Endometrium (tissue), 2 donors: ENCODE measurements around the gene EGLN2.
"Not testable (repeated sequence)": the region's sequence is repeated elsewhere in the genome, so short reads cannot be mapped to it uniquely, and the experiment has no call there.

Experiments
- FAIRE-seq: peaks from 2 replicates; lab custom pipeline; 2012; peaks lifted over from hg19 to GRCh38; lab: Jason Lieb, UNC
- donor health status: control.
- donor health status: control.

EGLN2 gene

DNA sequence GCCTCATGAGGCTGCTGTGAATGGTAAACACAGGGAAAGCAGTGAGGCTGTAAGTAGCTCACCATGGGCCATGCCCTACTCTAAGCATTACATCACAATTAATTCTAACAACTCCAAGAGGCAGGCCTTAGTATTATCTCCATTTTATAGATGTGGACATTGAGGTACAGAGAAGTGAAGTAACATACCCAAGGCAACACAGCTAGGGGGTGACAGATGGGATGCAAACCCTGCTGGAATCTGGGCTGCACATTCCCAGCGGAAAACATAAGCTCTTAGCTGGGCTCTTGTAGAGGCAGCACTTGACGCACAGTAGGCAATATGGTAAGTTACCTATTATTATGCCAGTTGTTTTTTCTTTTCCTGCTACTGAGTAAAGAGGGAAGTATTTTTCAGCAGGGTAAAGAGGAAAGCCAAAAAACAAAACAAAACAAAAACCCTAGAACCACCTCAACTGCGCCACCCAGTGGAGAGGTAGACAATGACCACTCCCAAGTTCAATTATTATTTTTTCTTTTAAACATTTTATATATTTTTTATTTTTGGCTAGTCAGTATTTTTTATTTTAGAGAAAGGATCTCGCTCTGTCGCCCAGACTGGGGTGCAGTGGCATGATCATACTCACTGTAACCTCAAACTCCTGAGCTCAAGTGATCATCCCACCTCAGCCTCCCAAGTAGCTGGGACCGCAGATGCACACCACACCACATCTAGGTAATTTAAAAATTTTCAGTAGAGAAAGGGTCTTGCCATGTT, 20.7 kb downstream of the EGLN2 start:
- FAIRE-seq = peak; percentile 82

DNA sequence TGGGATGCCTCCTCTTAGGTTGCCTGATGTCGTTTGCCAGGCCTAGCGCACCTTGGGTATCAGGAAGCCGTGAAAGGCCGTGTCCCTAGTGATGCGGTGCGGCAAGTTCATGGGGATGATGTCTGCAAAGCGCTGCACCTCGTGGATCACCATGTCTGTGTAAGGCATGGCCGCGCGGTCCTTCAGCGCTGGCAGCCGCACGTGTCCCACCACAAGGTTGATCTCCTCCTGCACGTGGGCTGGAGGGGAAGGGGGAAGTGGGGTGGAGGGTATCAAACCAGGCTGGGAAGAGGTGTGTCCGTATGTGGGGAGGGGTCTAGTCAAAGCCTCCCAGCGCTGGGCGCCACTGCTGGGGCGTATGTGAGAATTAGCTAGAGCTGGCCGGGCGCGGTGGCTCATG, 23.2 kb downstream of the EGLN2 start:
- FAIRE-seq = no peak

DNA sequence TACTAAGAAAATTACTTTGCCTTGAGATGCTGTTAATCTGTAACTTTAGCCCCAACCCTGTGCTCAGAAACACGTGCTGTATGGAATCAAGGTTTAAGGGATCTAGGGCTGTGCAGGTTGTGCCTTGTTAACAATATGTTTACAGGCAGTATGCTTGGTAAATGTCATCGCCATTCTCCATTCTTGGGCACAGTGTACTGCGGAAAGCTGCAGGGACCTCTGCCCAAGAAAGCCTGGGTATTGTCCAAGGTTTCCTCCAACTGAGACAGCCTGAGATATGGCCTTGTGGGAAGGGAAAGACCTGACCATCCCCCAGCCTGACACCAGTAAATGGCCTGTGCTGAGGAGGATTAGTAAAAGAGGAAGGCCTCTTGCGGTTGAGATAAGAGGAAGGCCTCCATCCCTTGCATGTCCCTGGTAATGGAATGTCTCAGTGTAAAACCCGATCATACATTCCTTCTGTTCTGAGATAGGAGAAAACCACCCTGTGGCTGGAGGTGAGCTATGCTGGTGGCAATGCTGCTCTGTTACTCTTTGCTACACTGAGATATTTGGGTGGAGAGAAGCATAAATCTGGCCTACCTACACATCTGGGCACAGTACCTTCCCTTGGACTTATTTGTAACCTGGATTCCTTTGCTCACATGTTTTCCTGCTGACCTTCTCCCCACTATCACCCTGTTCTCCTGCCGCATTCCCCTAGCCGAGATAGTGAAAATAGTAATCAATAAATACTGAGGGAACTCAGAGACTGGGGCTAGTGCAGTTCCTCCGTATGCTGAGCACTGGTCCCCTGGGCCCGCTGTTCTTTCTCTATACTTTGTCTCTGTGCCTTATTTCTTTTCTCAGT, 23.9 kb downstream of the EGLN2 start:
- not testable (repeated sequence) for FAIRE-seq

DNA sequence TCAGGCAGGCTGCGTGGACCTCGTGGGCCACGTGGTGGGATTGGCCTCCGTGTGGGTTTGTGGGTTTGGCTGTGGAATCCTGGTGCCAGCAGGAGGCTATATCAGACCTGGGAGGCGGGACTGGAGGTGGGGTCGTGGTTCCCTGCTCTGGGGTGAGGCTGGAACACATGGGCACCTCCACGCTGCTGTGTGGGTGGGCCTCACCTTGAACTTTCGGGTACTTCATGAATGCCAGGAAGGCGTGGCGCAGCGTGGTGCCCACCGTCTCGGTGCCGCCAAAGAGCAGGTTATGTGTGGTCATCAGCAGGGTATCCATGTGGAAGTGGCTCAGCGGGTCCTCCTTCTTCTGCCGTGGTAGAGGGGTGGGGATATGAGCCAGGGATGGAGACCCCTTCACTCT, 25.9 kb downstream of the EGLN2 start:
- not testable (repeated sequence) for FAIRE-seq

DNA sequence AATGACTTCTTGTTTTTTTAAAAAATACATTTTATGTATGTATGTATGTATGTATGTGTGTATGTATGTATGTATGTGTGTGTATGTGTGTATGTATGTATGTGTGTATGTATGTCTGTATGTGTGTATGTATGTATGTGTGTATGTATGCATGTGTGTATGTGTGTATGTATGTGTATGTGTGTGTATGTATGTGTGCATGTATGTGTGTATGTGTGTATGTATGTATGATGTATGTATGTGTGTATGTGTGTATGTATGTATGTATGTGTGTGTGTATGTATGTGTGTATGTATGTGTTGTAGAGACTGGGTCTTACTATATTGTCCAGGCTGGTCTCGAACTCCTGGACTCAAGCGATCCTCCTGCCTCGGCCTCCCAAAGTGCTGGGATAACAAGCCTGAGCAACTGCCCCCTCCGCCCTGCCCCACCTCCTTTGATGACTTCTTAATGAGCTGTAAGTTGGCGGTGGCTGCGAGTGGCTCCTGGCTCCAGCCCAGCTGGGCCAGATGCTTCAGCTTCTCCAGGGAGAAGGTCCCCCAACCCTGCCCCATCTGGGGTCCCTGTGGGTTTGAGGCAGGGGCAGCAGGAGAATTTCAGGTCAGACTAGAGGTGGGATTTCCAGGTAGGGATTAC, 26.6 kb downstream of the EGLN2 start:
- FAIRE-seq = not testable (repeated sequence)

DNA sequence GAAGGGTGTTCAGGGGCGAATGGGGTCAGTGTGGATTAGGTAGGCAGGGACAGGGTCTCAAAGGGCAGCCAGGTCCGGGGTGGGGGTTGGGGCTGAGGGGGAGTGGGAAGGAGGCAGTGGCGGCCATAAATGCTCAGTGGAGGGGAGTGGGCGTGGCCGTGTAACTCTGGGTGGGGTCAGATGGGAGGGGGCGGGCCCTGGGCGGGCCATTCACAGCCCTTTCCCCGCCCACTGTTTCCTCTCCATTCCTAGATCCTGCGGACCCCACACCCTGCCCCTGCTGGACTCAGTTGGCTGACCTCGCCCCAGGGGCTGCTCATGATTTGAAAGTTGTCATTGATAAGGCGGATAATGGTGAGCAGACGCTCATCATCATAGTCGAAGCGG, 27.3 kb downstream of the EGLN2 start:
- not testable (repeated sequence) for FAIRE-seq

DNA sequence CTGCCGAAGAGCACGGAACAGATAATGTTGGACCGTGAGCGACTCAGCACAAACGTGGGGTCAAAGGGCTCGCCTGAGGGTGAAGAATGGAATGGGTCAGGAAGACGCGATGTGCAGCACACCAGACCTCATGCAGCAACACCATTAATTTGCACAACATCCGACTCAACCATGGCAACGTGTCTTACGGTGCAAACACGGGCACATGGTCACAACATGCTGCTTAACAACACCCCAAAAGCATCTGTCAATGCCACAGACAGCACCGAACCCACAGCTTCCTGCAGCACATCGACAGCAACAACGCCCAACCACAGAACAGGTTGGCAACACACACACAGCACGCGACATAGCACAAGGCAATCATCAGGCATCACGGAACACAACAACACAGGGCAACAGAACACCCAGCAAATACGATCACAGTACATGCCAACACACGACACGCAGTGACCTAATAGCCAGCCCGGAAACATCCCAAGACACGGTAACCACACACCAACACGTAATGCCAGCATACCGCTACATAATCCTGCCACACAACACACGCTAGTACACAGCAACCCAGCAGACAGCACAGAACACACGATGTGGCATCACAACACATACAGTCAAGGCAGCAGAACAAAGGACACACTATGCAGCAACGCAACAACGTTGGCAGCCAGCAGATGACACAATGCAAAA, 27.9 kb downstream of the EGLN2 start:
- not testable (repeated sequence) for FAIRE-seq

DNA sequence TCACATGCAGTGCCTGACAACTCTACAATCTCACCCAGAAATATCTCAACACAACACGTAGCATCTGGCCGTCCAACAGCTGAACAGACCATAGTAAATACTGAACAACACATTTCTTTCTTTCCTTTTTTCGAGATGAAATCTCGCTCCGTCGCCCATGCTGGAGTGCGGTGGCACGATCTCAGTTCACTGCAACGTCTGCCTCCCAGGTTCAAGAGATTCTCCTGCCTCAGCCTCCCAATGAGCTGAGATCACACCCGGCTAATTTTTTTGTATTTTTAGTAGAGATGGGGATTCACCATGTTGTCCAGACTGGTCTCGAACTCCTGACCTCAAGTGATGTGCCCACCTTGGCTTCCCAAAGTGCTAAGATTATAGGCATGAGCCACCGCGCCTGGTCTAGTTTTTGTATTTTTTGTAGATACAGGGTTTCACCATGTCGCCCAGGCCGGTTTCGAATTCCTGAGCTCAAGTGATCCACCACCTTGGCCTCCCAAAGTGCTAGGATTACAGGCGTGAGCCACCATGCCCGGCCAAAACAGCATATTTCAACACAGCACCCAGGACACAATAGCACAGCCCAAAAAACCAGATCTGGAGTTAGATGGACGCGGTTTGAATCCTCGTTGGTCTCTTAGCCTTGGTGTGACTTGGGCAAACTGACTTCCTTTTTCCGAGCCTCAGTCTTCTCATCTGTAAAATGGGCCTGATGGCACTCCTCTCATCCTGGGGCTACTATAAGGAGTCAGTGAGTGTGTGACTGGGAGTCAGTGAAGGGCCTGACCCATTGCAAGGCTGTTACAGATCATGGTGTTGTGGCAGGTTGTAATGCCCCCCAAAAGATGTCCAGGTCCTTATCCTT, 28.6 kb downstream of the EGLN2 start:
- FAIRE-seq = no peak

DNA sequence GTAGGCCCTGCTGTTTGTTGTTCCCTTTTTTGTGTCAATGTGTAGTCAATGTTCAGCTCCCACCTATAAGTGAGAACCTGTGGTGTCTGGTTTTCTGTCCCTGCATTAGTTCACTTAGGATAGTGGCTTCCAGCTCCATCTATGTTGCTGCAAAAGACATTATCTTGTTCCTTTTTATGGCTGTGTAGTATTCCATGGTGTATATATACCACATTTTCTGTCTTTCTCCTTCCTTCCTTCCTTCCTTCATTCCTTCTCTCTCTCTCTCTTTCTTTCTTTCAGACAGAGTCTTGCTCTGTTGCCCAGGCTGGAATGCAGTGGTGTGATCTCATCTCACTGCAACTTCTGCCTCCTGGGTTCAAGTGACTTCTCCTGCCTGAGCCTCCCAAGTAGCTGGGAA, 30.2 kb downstream of the EGLN2 start:
- FAIRE-seq = no peak

DNA sequence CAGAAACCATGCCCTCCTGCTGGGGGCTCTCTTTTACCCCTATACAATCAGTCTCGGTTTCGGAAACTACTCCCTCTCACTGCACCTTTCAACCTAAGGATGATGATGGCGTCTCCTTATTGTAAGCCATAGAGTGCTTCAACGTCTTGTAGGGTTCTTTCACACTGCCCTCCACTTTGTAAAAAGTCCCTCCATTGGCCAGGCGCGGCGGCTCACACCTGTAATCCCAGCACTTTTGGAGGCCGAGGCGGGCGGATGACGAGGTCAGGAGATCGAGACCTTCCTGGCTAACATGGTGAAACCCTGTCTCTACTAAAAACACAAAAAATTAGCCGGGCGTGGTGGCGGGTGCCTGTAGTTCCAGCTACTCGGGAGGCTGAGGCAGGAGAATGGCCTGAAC, 31.8 kb downstream of the EGLN2 start:
- not testable (repeated sequence) for FAIRE-seq

DNA sequence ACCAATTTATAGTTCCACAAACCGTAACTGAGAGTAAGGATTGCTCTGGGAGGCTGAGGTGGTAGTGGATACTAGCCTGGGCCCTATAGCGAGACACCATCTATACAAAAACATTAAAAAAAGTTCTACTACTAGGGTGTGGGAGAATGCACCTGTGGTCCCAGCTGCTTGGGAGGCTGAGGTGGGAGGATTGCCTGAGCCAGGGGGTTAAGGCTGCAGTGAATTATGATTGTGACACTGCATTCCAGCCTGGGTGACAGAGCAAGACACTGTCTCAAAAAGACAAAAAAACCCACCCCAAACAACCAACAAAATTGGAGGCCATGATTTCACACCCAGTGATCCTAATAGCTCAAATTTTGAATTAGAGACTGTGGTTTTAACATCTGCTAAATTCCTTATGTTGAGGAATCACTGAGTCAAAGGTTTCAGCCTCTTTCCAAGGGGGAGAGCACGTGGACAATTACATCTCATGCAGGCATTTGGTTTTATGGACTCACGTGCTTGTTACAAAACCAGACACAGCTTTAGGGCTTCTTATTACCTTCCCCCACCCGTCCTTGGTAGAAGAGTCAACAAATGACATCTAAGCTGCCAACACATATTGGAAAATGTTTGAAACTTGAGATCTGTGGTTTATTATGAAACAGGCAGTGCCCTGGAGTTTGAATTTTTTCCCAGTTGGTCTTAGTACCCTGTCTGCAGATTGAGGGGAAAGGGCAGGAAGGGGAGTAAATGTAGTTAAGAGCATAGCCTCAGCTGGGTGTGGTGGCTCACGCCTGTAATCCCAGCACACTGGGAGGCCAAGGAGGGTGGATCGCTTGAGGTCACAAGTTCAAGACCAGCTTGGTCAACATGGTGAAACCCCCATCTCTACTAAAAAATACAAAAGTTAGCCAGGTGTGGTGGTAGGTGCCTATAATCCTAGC, 32.8 kb downstream of the EGLN2 start:
- peak; percentile 90 for FAIRE-seq

DNA sequence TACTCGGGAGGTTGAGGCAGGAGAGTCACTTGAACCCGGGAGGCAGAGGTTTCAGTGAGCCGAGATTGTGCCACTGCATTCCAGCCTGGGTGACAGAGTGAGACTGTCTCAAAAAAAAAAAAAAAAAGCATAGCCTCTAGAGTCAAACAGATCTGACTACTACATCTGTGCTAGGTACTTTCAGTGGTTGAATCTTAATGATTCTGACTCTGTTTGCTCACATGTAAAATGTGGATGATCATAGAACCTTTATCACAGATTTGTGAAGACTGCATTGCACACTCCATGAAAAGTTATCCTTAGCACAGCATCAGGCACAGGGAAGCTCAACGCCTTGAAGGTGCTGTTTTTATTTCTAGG, 33.4 kb downstream of the EGLN2 start:
- not testable (repeated sequence) for FAIRE-seq

DNA sequence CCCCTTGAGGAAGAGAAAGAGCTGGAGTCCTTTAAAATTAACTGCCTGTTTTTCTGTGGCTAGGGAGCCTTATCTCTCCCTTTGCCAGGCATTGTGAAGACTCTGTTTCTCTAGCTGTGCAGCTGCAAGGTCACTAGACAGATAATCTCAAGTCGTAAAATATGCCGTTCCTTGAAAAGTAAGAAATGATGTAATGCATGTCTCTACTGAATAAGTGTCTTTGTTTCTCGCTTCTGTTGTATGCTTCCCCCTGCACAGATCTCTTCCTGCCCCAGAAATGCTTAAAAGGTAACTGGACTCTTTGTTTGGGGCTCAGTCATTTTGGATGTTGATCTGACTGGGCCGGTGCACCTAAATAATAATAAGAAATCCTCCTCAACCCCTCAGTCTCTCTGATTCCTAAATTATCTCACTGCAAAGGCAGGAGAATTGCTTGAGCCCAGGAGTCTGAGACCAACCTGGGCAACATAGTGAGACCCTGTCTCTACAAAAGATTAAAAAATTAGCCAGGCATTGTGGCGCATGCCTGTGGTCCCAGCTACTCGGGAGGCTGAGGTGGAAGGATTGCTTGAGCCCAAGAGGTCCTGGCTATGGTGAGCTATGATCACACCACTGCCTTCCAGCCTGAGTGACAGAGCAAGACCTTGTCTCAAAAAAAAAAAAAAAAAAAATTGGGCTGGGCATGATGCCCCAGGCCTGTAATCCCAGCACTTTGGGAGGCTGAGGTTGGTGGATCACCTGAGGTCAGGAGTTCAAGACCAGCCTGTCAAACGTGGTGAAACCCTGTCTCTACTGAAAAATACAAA, 34.9 kb downstream of the EGLN2 start:
- not testable (repeated sequence) for FAIRE-seq

DNA sequence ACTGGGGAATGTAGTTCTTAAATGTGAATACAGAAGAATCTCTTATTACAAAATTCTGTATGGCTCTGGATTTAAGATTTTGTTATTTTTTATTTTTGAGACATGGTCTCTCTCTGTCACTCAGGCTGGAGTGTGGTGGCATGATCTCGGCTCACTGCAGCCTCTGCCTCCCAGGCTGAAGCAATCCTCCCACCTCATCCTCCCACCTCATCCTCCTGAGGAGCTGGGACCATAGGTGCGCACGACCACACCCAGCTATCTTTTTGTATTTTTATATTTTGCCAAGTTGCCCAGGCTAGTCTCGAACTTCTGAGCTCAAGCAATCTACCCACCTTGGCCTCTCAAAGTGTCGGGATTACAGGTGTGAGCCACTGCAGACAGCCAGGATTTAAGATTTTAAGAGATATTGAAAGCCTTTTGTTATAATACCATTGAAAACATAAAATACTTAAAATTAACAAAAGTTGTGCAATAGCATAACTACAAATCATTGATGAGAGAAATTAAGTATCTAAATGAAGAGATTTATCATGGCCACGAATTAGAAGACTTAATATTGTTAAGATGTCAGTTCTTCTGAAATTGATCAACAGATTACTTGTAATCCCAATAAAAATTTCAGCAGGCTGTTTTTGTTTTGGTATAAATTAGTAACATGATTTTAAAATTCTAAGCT, 37.9 kb downstream of the EGLN2 start:
- no peak for FAIRE-seq

DNA sequence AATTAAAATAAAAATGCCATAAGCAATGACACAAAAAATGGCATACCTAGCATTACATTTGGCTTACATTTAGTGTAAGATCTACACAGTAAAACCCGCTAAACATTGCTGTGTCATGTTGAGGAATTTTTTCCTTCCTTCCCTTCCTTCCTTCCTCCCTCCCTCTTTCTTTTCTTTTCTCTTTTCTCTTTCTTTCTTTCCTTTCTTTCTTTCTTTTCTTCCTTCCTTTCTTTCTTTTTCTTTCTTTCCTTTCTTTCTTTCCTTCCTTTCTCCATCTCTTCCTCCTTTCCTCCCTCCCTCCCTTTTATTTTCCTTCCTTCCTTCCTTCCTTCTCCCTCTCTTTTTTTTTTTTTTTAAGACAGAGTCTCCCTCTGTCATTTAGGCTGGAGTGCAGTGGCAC, 39.5 kb downstream of the EGLN2 start:
- FAIRE-seq = not testable (repeated sequence)

DNA sequence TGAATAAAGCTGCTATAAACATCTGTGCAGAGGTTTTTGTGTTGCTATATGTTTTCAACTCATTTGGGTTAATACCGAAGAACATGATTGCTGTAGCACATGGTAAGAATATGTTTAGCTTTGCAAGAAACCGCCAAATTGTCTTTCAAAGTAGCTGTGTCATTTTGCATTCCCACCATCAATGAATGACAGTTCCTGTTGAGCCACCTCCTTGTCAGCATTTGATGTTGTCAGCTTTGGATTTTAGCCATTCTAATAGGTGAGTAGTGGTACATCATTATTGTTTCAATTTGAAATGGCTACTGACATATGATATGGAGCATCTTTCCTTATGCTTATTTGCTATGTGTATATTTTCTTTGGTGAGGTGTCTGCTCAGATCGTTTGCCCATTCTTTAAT, 43.0 kb downstream of the EGLN2 start:
- not testable (repeated sequence) for FAIRE-seq

DNA sequence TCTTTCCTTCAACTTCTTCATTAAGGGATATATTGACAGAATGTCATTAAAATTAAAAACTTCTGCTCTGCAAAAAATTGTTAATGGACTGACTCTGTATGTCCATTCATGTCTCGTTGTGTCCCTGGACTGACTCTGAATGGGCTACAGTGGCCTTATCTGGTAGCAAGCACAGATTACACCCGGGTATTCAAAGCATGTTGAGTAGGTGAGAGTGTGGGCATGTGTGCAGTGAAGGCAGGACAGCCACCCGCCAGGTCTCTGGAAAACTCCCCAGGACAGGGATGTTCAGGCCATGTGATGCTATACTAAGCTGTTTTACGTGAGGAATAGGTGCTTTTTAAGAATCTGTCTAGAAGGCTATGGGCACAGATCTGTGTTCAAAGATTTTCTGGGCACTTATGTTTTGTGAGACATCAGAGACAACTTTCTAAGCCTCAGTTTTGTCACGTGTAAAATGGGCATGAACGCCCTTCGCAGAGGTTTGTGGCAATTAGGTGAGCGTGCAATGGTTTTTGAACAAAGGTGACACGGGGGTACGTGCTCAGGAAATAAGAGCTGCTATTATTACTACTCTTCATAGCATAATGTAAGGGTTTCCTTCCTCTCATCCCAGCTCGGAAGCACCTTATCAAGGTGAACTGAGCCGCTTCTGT, 44.1 kb downstream of the EGLN2 start:
- not testable (repeated sequence) for FAIRE-seq

DNA sequence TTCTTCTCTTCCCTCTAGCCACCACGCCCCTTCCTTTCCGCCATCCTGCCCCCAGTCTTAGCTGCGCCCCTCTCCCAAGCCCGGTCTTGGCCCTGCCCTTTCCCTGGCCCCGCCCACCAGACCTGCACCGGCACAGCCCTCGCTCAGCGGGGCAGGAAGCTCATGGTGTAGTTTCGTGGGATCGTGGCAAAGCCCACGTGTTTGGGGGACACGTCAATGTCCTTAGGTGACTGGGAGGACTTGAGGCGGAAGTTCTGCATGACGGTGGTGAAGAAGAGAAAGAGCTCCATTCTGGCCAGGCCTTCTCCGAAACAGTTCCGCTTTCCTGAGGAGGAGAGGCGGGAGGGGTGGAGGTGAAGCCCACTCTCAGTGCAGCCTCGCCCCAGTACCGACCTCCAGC, 44.7 kb downstream of the EGLN2 start:
- FAIRE-seq = not testable (repeated sequence)
